Hematopoietic multipotent progenitor cell treated with erythropoietin and hydrocortisone succinate and interleukin-3 and kit ligand, for 6 days (in vitro differentiated cells): ENCODE results near the gene ESRRA.
"Not testable (repeated sequence)": the region's sequence is repeated elsewhere in the genome, so short reads cannot be mapped to it uniquely, and the experiment has no call there.

Experiments used
- DNase-seq: peaks from one replicate; pipeline ENCODE4 v3.0.0-alpha.2; 2015

ESRRA gene

DNA sequence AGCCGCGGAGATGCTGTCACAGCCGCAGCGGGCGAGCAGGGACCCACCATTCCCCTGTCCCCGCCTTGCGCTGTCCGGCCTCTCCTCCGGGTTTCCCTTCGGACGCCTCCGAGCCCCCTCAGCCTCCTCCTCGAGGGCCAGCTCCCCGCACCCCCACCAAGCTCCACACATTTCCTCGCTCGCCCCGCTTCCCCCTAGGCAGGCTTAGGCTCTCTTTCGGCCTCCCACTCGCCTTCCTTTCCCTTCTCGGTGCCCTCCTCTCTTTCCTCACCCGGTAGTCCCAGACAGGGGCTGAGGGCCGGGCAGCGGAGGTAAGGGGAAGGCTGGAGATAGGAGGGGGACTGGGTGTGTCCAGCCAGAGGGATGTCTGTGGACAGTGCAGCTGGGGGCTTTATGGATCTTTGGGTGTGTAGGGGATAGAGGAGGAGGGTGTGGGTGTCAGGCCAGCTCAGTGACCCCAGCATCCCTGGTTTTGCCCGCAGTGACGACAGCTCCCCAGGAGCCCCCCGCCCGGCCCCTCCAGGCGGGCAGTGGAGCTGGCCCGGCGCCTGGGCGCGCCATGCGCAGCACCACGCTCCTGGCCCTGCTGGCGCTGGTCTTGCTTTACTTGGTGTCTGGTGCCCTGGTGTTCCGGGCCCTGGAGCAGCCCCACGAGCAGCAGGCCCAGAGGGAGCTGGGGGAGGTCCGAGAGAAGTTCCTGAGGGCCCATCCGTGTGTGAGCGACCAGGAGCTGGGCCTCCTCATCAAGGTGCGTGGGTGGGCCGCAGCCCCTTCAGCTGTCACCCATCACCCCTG is 12.7 kb upstream of the ESRRA start:
- DNase-seq: no peak

DNA sequence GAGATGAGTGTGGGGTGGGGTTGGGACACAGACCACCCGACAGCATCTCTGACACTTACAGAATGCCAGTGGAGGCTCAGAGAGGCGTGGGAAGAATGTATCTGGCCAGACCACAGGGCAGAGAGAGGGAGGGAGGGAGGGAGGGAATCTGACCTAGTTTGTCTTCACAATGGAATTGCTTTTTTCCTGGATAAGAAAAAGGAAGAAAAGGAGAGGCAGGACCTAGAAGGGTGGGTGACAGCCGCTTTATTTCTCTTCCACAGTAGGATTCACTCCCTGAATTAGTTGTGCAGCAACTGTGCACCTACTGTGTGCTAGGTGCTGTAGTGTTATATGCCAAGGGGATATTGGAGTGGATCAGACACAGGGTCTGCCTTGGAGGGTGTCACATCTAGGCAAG is 10.6 kb upstream of the ESRRA start:
- DNase-seq: no peak

- no peak for DNase-seq
Observed at GRCh38 chr11:64295760-64296159, 9.6 kb upstream of the ESRRA start.

GRCh38 chr11:64296236-64296635 is 9.1 kb upstream of the ESRRA start:
- DNase-seq: no peak

DNA sequence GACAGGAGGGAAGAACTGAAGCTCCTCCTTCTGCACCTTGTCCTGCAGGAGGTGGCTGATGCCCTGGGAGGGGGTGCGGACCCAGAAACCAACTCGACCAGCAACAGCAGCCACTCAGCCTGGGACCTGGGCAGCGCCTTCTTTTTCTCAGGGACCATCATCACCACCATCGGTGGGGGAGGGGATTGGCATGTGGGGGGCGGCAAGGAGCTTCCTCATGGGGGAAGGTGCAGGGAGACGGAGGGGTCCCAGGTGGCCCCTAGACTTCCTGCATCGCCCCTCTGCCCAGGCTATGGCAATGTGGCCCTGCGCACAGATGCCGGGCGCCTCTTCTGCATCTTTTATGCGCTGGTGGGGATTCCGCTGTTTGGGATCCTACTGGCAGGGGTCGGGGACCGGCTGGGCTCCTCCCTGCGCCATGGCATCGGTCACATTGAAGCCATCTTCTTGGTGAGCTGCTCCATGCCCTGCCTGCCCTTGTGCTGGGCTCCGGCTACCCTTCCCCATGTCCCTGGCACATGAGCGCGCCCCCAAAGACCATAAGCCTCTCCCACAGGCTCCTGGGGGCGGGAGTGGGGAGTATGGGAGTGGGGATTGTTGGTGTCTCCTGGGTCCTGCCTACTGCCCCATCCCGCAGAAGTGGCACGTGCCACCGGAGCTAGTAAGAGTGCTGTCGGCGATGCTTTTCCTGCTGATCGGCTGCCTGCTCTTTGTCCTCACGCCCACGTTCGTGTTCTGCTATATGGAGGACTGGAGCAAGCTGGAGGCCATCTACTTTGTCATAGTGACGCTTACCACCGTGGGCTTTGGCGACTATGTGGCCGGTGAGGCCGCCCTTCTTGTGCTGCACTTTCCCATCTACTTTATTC is 8.3 kb upstream of the ESRRA start:
- DNase-seq: no peak

GRCh38 chr11:64297699-64298358 is 7.5 kb upstream of the ESRRA start:
- peak; percentile 65 for DNase-seq

- DNase-seq: peak; percentile 44
Observed at GRCh38 chr11:64298966-64299846, 6.1 kb upstream of the ESRRA start.

DNA sequence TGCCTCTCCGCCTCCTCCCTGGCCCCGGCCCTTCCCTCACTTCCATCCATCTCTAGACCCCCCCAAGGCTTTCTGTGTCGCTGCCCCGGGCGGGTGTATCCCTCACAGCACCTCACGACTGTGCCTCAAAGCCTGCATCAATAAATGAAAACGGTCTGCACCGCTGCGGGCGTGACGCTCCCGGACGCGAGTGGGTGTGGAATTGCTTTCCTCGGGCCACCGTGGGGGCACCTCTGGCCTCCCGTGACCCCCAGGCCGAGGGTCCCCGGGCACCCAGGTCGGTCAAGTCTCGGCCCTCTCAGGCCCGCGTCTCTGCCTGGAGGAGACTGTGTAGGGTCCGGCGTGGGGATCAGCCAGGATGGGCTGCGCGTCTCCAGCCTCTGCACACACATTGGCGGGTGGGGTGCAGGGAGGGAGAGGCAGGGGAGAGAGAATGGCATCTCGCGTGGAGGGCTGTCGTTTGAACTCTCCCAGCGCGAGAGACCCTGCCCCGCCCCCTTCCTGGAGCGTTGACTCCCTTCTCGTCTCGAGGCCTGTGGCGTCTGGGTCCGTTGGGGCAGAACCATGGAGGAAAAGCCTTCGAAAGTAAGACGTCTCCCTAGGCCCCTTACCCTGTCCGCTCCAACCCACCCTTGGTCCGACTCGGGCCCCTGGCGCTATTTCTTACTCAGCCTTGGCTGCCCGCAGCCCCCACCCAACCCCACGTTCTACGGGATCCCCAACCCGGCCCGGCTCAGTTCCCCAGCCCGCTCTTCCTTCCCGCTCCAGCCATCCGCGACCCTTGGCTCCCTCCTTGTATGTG is 5.3 kb upstream of the ESRRA start, which contains the start of gene CATSPERZ:
CATSPERZ (plus strand) TSS at position 512 of the 802 bp plus-strand sequence; CDS start at position 565, 53 bp downstream.
- no peak for DNase-seq

DNA sequence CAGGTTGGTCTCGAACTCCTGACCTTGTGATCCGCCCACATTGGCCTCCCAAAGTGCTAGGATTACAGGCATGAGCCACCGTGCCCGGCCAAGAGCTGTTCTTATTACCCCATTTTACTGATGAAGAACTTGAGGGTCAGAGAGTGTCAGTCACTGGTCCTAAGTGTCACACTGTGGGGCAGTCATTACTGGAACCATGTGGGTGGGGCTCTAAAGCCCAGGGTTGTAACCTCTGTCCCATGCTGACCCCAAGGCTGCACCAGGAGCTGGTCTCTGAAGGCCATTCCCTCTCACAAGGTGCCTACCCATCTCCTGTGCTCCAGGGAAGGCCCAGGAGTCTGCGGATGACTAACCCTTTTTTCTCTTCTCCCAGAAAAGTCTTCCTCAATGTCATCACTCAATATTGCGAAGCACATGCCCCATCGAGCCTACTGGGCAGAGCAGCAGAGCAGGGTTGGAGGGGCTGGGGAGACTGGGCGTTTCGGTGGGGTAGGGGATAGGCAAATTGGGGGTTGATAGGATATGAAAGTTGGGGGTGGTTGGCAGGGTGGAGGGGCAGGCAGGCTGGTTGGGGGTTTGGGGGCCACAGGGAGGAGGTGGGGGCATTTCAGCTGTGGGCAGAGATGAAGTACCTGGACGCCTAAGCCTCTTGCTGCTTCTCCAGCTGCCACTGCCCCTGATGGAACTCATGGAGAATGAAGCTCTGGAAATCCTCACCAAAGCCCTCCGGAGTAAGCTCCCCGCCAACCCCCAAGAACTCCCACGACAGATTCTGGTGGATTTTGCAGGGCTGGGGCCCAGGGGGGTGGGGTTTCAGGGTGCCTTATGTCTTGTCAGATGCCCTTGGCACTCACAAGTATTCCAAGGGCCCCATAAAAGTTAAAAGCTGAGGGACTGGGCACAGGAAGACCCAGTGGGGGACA is 2.0 kb upstream of the ESRRA start:
- DNase-seq: no peak

DNA sequence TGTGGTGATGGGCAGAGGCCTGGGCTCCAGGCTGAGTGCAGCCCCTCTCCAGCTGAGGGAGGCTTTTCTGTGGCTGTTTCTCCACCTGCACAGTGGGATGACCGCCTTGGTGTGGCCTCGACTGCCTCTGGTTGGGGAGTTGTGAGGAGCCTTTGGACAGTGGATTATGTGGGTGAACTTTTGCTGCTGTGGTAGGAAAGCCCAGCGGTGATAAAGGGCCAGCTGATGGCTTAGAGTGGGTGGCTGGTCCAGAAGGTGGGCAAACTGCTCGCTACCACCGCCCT is 1.4 kb upstream of the ESRRA start:
- DNase-seq: no peak

DNA sequence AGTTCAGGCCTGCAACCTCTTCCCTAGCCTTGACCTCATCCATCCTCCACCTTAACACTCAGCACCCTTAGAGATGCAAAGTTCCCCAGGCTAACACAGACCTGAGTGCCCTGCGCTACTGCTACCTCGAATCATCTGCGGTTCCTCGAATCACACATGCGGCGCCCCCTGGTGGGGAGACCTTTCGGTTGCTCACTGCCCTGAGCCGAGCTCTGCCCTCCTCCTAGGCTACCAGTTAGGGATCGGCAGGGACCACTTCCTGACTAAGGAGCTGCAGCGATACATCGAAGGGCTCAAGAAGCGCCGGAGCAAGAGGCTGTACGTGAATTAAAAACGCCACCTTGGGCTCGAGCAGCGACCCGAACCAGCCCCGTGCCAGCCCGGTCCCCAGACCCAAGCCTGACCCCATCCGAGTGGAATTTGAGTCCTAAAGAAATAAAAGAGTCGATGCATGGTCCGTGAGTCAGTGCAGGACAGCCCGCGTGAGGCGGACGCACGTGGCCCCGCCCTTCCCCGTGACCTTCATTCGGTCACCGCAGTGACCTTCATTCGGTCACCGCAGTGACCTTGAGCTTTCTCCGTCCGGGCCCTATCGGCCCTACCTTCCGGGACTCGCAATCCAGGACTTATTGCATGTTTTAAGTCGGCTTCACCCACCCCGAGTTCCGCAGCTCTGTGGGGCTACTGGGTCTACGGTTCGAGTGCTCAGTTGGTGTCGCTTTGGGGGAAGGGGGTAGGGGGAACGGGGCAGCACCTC is 830 bp upstream of the ESRRA start:
- peak; percentile 99 for DNase-seq

- DNase-seq: peak; percentile 82
Observed at GRCh38 chr11:64305691-64306562, 603 bp downstream of the ESRRA start.

GRCh38 chr11:64306563-64306875 is 1.2 kb downstream of the ESRRA start:
- DNase-seq: no peak

GRCh38 chr11:64306876-64307622 is 1.7 kb downstream of the ESRRA start:
- DNase-seq: peak; percentile 54

- DNase-seq: not testable (repeated sequence)
Observed at GRCh38 chr11:64307795-64308194, 2.5 kb downstream of the ESRRA start.

DNA sequence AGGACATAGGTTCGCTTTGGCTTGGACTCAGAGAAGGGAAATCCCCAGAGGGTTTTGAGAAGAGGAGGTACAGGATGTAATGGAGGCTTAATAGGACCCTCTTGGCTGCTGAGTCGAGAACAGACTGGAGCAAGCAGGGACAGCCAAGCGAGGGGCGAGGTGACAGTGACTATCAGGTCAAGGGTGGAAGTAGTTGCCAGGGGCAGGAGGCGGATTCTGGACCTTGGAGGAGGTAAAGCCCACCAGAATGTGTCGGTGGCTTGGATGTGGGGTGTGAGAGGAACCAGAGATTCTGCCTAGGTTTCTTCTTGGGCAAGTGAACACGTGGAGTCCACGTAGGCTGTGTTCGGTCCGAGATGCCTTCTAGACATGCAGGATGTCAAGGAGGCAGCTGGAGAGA is 7.6 kb downstream of the ESRRA start:
- no peak for DNase-seq

DNA sequence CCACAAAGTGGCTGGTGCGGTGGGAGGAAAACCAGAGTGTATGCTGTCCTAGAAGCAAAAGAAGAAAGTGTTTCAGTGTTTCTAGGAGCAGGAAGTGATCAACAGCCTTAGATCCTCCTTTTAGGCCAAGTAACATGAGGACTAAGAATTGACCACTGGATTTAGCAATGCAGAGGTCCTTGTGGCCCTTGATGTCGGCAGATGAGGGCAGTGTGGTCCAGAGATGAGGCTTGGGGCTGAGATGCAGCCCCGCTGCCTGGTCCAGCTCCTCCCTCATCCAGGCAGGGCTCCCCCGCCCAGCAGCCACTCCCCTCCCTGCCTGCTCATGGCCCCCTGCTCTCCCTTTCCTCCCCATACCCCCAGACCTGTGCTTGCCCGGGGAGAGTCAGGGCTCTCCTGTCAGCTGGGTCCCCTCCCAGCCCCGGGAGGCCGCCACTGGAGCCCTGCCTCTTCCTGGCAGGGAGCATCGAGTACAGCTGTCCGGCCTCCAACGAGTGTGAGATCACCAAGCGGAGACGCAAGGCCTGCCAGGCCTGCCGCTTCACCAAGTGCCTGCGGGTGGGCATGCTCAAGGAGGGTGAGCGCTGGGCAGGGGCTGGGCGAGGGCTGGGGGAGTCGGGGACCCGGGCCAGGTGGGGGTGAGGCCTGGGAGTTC is 8.3 kb downstream of the ESRRA start:
- no peak for DNase-seq
